Measurements from ENCODE around the gene BRDT.
A peak's percentile ranks its signal among the peaks of the same experiment; 100 is the strongest.
"Not testable (repeated sequence)": the region's sequence is repeated elsewhere in the genome, so short reads cannot be mapped to it uniquely, and the experiment has no call there.

BRDT gene

GRCh38 chr1:92026042-92026441 lies 76.8 kb downstream of the BRDT start:
- H3K27ac Mint-ChIP-seq, H3K36me3 Mint-ChIP-seq, H3K4me3 Mint-ChIP-seq, DNase-seq, H3K9me3 Mint-ChIP-seq, CTCF ChIA-PET: not testable (repeated sequence)
- H3K27me3 Mint-ChIP-seq = peaks cover 44% of the 10 kb centered on the region
- H3K4me1 Mint-ChIP-seq = peaks cover 15% of the 10 kb centered on the region

DNA sequence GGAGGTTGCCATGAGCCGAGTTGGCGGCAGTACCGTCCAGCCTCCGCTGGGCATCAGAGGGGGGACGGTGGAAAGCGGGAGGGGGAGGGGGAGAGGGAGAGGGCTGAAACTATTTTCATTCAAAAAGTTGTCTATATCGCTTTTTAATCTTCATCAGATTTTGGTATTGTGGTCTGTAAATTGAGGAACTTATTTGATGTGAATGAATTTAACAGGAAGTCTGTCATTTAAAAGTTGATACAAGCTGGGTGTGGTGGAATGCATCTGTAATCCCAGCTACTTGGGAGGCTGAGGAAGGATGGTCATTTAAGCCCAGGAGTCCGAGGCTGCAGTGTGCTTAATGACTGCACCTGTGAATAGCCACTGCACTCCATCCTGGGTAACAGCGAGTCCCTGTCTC lies 77.6 kb downstream of the BRDT start:
- DNase-seq = no peak
- Mint-ChIP-seq H3K27ac (no peak overlapping the region), H3K4me3 (no peak overlapping the region), H3K36me3 (no peaks in the 10 kb centered on the region), H3K27me3 (peaks cover 47% of the 10 kb centered on the region), H3K4me1 (peaks cover 16% of the 10 kb centered on the region), H3K9me3 (peaks cover 1% of the 10 kb centered on the region)
- CTCF ChIA-PET = no interaction called here

DNA sequence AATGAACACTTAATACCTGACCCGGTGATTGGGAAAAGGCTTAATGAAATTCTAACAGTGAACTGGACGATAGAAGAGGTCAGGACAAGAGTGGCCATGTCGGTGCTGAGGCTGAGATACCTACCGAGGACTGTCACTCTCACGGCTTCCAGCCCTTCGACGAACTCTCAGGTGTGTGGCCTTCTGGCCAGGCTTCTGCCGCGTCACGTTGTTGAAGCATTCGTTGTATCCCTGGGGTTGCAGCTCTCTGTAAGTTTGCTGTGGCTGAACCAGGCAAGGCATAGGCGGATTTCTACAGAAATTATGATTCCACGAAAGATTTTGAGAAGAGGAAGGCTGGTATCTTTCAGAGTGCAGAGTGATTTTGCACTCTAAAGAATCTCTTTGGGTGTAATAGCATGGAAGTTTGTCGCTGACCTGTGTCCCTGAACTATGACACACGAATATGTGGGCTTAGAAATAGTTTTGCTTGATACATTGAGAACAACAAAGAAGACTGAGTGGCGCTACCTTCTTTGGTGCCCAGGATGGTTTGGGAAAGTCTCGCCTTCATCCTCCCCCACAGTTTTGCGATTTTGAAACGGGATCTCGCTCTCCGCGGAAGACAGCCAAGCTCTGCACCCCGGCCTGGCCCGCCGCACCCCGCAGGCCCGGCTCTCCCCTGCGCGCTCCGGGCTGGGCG lies 80.2 kb downstream of the BRDT start:
- H3K4me3 Mint-ChIP-seq = peak overlapping the region; percentile 72

GRCh38 chr1:92030656-92031107 lies 81.5 kb downstream of the BRDT start:
- no peaks in the 10 kb centered on the region for H3K36me3 Mint-ChIP-seq
- CTCF ChIA-PET = no interaction called here
- peaks cover 49% of the 10 kb centered on the region for H3K27me3 Mint-ChIP-seq
- peaks cover 16% of the 10 kb centered on the region for H3K4me1 Mint-ChIP-seq
- H3K27ac Mint-ChIP-seq = no peak overlapping the region
- H3K4me3 Mint-ChIP-seq = peak overlapping the region; percentile 47
- H3K9me3 Mint-ChIP-seq = peaks cover under 1% of the 10 kb centered on the region
- DNase-seq = peak; percentile 24

More for the DNA sequence above, 80.2 kb downstream of the BRDT start:
- Mint-ChIP-seq H3K4me1 (peaks cover 16% of the 10 kb centered on the region), H3K27me3 (peaks cover 47% of the 10 kb centered on the region), H3K36me3 (no peaks in the 10 kb centered on the region), H3K9me3 (peaks cover 1% of the 10 kb centered on the region), H3K27ac (no peak overlapping the region)
- no peak for DNase-seq
- CTCF ChIA-PET = no interaction called here

DNA sequence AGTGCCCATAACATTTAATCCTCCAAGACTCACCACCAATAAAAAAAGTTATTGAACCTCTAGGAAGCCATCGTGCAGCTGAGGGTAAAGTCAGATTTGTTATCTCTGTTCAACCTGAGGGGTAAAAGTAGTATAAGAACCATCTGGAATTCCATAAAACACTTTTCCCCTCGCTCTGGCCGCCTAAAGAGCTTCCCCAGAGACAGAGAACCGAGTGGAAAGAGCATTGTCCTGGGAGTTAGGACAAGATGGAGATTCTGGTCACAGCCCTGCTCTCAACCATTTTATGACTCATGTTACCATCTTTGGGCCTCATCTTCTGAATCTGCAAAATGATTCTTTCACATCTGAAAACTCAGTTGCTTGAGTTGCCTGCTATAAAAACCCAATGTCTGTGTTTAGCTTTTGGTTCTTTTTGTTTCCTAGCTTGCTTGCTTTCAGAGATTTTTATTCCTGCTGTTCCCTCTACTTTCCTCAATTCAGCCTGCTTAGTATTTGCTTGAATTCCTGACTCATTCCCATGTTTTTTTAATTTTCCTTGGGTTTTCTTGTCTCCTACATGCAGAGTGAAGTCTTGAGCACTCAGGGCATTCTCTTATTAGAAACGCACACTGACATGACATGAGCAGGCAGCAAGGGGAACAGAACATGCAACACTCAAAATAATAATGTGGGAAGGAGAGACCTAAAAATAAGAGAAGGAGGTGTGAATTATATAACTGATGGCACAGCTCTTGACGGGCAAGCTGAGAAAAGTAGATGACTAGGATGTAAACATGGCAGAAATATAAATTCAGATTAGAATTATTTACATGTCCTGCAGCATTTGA lies 82.3 kb downstream of the BRDT start:
- no peak overlapping the region for H3K27ac Mint-ChIP-seq

DNA sequence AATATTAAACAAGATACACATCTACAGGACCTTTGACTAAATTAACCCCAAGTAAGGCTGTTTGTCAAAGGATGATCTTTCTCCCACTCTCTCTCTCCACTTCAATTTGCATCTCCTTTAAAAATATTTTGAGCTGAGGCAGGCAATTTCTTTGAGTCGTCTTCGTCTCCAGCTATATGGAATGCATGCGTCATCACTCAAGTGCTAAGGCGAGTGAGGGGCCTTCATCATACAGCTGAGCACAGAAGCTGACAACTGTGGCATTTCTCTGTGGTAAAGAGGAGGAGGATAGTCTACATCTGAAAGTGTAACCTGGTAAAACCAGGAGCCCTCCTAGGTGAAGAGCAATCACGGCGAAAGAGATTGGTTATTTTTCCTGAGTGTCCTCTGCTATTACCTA lies 88.2 kb downstream of the BRDT start:
- DNase-seq = no peak
- Mint-ChIP-seq H3K4me1 (no peaks in the 10 kb centered on the region), H3K27me3 (peaks cover 7% of the 10 kb centered on the region), H3K9me3 (no peaks in the 10 kb centered on the region), H3K27ac (no peak overlapping the region), H3K4me3 (no peak overlapping the region), H3K36me3 (no peaks in the 10 kb centered on the region)
- CTCF ChIA-PET = no interaction called here

More for the DNA sequence above, 82.3 kb downstream of the BRDT start:
- no peaks in the 10 kb centered on the region for H3K9me3 Mint-ChIP-seq
- no peak for DNase-seq
- H3K4me3 Mint-ChIP-seq = no peak overlapping the region
- no peaks in the 10 kb centered on the region for H3K36me3 Mint-ChIP-seq
- peaks cover 16% of the 10 kb centered on the region for H3K4me1 Mint-ChIP-seq
- CTCF ChIA-PET = no interaction called here
- H3K27me3 Mint-ChIP-seq = peaks cover 45% of the 10 kb centered on the region

DNA sequence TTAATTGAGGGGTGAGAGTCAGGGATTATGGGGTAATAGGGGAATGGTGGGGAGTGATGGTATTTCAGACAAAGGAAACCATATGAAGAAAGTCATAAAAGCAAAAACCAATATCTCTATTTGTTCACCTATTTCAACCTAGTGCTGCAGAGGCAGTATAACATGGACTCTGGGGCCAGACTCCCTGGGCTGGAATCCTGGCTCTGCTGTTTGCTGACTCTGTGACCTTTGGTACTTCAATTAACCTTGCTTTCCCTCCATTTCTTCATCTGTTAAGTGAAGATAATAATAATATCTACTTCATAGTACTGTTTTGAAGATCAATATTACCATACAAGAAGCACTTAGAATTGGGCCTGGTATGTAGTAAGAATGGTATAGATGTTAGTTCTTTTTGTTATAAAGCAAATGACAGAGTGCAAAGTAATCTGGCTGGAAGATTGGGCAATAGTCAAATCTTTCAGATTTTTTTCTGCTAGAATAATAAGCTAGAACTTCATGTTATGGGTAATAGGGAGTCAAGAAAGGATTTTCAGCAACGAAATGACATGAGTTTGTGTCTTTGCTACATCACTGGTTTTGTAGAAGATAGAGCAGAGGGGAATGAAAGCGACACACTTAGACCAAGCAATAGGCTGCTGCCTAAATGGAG lies 89.6 kb downstream of the BRDT start:
- Mint-ChIP-seq H3K4me3 (no peak overlapping the region), H3K36me3 (no peaks in the 10 kb centered on the region), H3K9me3 (no peaks in the 10 kb centered on the region), H3K4me1 (no peaks in the 10 kb centered on the region), H3K27me3 (peaks cover 7% of the 10 kb centered on the region), H3K27ac (no peak overlapping the region)
- no peak for DNase-seq
- CTCF ChIA-PET = no interaction called here

DNA sequence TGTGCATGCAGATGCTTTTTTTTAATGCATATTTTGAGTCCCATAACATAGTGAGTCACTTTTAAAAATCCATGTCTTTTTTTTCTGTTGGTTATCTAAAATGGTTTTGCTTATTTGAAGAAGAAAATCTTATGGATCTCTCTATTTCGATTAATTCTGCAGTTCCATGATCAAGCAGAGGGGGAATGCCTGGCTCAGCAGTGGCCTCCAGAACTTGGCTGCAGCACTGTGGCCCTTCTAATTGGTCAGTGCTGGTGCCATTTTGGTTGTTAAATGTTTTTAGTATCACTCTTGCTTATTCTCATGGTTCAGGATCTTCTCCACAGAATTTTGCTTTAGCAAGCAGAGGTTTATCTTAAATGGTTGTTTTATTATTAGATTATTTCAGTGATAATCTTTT lies 91.8 kb downstream of the BRDT start:
- no peaks in the 10 kb centered on the region for H3K4me1 Mint-ChIP-seq
- no peaks in the 10 kb centered on the region for H3K9me3 Mint-ChIP-seq
- DNase-seq = no peak
- no peak overlapping the region for H3K27ac Mint-ChIP-seq
- CTCF ChIA-PET = no interaction called here
- H3K4me3 Mint-ChIP-seq = no peak overlapping the region
- no peaks in the 10 kb centered on the region for H3K36me3 Mint-ChIP-seq
- H3K27me3 Mint-ChIP-seq = peaks cover 3% of the 10 kb centered on the region

- Mint-ChIP-seq H3K9me3 (no peaks in the 10 kb centered on the region), H3K4me1 (no peaks in the 10 kb centered on the region), H3K27me3 (no peaks in the 10 kb centered on the region), H3K27ac (no peak overlapping the region), H3K36me3 (no peaks in the 10 kb centered on the region), H3K4me3 (no peak overlapping the region)
- CTCF ChIA-PET = no interaction called here
- DNase-seq = no peak
Measured at GRCh38 chr1:92043621-92044020, 94.4 kb downstream of the BRDT start.

GRCh38 chr1:92045766-92046495 lies 96.7 kb downstream of the BRDT start:
- no peaks in the 10 kb centered on the region for H3K27me3 Mint-ChIP-seq
- no peaks in the 10 kb centered on the region for H3K9me3 Mint-ChIP-seq
- CTCF ChIA-PET = no interaction called here
- H3K4me3 Mint-ChIP-seq = no peak overlapping the region
- H3K36me3 Mint-ChIP-seq = no peaks in the 10 kb centered on the region
- no peak for DNase-seq
- no peak overlapping the region for H3K27ac Mint-ChIP-seq
- no peaks in the 10 kb centered on the region for H3K4me1 Mint-ChIP-seq

DNA sequence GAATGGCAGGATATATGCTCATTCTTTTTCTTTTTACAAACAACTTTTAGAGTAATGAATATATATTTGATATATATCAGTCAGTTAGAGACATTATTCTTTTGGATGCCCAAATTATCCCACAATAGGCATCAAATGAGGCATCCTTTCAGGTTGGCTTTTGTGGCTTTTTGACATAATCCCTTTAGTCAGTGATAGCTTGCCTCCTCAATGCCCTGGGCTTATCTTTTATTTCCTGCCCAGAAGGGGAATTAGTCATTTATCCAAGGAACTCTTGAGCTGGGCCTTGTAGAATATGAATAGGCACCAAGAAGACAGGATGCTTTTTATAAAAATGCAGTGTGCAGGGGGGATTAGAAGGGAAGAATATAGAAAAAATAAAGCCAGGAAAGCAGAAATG lies 102.7 kb downstream of the BRDT start:
- H3K27ac Mint-ChIP-seq = no peak overlapping the region
- DNase-seq = no peak
- no peaks in the 10 kb centered on the region for H3K4me1 Mint-ChIP-seq
- no peak overlapping the region for H3K4me3 Mint-ChIP-seq
- no peaks in the 10 kb centered on the region for H3K36me3 Mint-ChIP-seq
- peaks cover 3% of the 10 kb centered on the region for H3K27me3 Mint-ChIP-seq
- CTCF ChIA-PET = no interaction called here
- no peaks in the 10 kb centered on the region for H3K9me3 Mint-ChIP-seq
